Fibroblast of mammary gland (primary cell): ENCODE measurements around the gene C1orf232.

Experiments
- DNase-seq: peaks from one replicate; pipeline ENCODE4 v3.0.0-alpha.2; 2010; ENCODE audit warnings: low read depth
- H3K4me3 ChIP-seq: 2 replicates; pipeline ENCODE4 v1.5.1; 2011; ENCODE audit warnings: low read depth, mild to moderate bottlenecking, low read length, moderate library complexity; ENCODE audit not compliant: control insufficient read depth
- CTCF ChIP-seq: conservative IDR thresholded peaks from 2 replicates; pipeline ENCODE4 v1.5.1; 2011; ENCODE audit warnings: low read depth, low read length, inconsistent platforms; ENCODE audit not compliant: control insufficient read depth, insufficient read depth

C1orf232 gene

GRCh38 chr1:26145041-26145959 is 23.5 kb downstream of the C1orf232 start:
- peak; percentile 76 for TF ChIP-seq CTCF
- DNase-seq = peak; percentile 84
- H3K4me3 ChIP-seq = no peak overlapping the region

- no peak for DNase-seq
- H3K4me3 ChIP-seq = no peak overlapping the region
- no peak for TF ChIP-seq CTCF
Measured at GRCh38 chr1:26142159-26142558, 26.6 kb downstream of the C1orf232 start.

- no peak for TF ChIP-seq CTCF
- DNase-seq = no peak
- no peak overlapping the region for H3K4me3 ChIP-seq
Measured at GRCh38 chr1:26138974-26139558, 29.7 kb downstream of the C1orf232 start.

GRCh38 chr1:26134466-26134865 is 34.3 kb downstream of the C1orf232 start:
- no peak overlapping the region for H3K4me3 ChIP-seq
- no peak for DNase-seq
- no peak for TF ChIP-seq CTCF

- no peak overlapping the region for H3K4me3 ChIP-seq
- no peak for TF ChIP-seq CTCF
- DNase-seq = no peak
Measured at GRCh38 chr1:26132834-26133167, 36.0 kb downstream of the C1orf232 start.

GRCh38 chr1:26132128-26132833 is 36.5 kb downstream of the C1orf232 start:
- DNase-seq = no peak
- no peak for TF ChIP-seq CTCF
- H3K4me3 ChIP-seq = no peak overlapping the region
